ENCODE measurements around the gene PSMB7.

The PSMB7 gene

DNA sequence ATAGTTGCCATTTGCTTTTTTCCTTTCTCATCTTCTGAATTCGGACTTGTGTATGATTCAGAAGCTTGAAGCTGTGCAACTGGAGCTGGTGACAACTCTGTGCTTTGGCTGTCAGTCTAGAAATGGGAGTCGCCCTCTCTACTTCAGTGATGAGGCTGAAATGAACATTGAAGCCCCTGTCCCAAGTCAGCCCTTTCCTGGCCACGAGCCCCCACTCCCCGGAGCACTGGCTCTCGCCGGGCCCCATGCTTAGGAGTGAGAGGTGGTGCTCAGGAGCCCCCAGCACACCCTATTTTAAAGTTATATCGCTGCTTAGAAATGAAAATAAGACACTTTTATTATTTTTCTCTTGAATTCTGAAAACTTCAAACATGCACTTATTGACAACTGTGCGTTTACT lies 66.0 kb downstream of the PSMB7 start:
- TF ChIP-seq EZH2 (IDR thresholded peaks at IDR 0.05; ENCODE audit: borderline replicate concordance, low read length) (no peak), CTCF (IDR thresholded peaks at IDR 0.05; ENCODE audit: low read length) (no peak)
- Histone ChIP-seq H3K27ac (ENCODE audit: low read depth, low read length, poor library complexity, severe bottlenecking) (no peak overlapping the region), H3F3A (ENCODE audit: insufficient read depth, low read length) (no peaks in the 10 kb centered on the region), H3K9ac (ENCODE audit: low read length) (no peak overlapping the region), H3K4me3 (ENCODE audit: low read depth, low read length, poor library complexity, severe bottlenecking) (no peak overlapping the region), H4K20me1 (ENCODE audit: insufficient read depth, low read length) (no peaks in the 10 kb centered on the region), H3K9me3 (ENCODE audit: low read length) (no peaks in the 10 kb centered on the region), H3K36me3 (ENCODE audit: insufficient read depth, low read length) (peaks cover 38% of the 10 kb centered on the region), H3K4me1 (ENCODE audit: insufficient read depth, low read length, severe bottlenecking) (no peaks in the 10 kb centered on the region), H3K4me2 (ENCODE audit: low read length) (no peak overlapping the region), H3K79me2 (ENCODE audit: insufficient read depth, low read length) (no peaks in the 10 kb centered on the region), H3K9me2 (ENCODE audit: low read depth, low read length) (no peaks in the 10 kb centered on the region), H2AFZ (ENCODE audit: low read length) (no peak overlapping the region), H3K27me3 (ENCODE audit: insufficient read depth, low read length) (no peaks in the 10 kb centered on the region)

- Histone ChIP-seq H3K36me3 (ENCODE audit: insufficient read depth, low read length) (peaks cover 34% of the 10 kb centered on the region), H3K79me2 (ENCODE audit: insufficient read depth, low read length) (no peaks in the 10 kb centered on the region), H3K4me2 (ENCODE audit: low read length) (no peak overlapping the region), H3K27me3 (ENCODE audit: insufficient read depth, low read length) (no peaks in the 10 kb centered on the region), H2AFZ (ENCODE audit: low read length) (no peak overlapping the region), H3F3A (ENCODE audit: insufficient read depth, low read length) (no peaks in the 10 kb centered on the region), H3K9me3 (ENCODE audit: low read length) (no peaks in the 10 kb centered on the region), H3K4me1 (ENCODE audit: insufficient read depth, low read length, severe bottlenecking) (no peaks in the 10 kb centered on the region), H3K27ac (ENCODE audit: low read depth, low read length, poor library complexity, severe bottlenecking) (no peak overlapping the region), H3K9ac (ENCODE audit: low read length) (no peak overlapping the region), H3K9me2 (ENCODE audit: low read depth, low read length) (no peaks in the 10 kb centered on the region), H3K4me3 (ENCODE audit: low read depth, low read length, poor library complexity, severe bottlenecking) (no peak overlapping the region), H4K20me1 (ENCODE audit: insufficient read depth, low read length) (no peaks in the 10 kb centered on the region)
- no peak for TF ChIP-seq CTCF (IDR thresholded peaks at IDR 0.05; ENCODE audit: low read length)
- no peak for TF ChIP-seq EZH2 (IDR thresholded peaks at IDR 0.05; ENCODE audit: borderline replicate concordance, low read length)
Measured at GRCh38 chr9:124348831-124349230, 66.4 kb downstream of the PSMB7 start.

DNA sequence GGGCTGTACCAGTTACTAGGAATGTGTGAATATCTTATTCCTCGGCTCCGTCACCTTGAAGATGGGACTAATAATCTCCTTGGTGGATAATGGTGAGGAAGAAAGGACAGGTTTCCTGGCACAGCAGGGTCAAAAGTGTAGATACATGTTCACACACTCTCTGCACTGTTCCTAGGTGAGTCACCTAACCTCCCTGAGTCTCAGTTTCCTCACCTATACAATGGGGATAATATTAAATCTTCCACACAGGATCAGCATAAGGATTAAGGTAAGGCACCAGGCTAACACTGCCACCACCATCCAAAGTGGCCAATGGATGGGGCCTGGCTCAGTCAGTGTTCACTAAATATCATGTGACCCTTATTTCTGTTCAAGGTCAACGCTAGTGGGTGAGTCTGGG lies 66.9 kb downstream of the PSMB7 start:
- Histone ChIP-seq H3K79me2 (ENCODE audit: insufficient read depth, low read length) (no peaks in the 10 kb centered on the region), H3K9me3 (ENCODE audit: low read length) (no peaks in the 10 kb centered on the region), H3K9me2 (ENCODE audit: low read depth, low read length) (no peaks in the 10 kb centered on the region), H3K4me1 (ENCODE audit: insufficient read depth, low read length, severe bottlenecking) (no peaks in the 10 kb centered on the region), H3K9ac (ENCODE audit: low read length) (no peak overlapping the region), H2AFZ (ENCODE audit: low read length) (no peak overlapping the region), H3K27ac (ENCODE audit: low read depth, low read length, poor library complexity, severe bottlenecking) (no peak overlapping the region), H3F3A (ENCODE audit: insufficient read depth, low read length) (no peaks in the 10 kb centered on the region), H4K20me1 (ENCODE audit: insufficient read depth, low read length) (no peaks in the 10 kb centered on the region), H3K36me3 (ENCODE audit: insufficient read depth, low read length) (peaks cover 29% of the 10 kb centered on the region), H3K4me3 (ENCODE audit: low read depth, low read length, poor library complexity, severe bottlenecking) (no peak overlapping the region), H3K27me3 (ENCODE audit: insufficient read depth, low read length) (no peaks in the 10 kb centered on the region), H3K4me2 (ENCODE audit: low read length) (no peak overlapping the region)
- TF ChIP-seq EZH2 (IDR thresholded peaks at IDR 0.05; ENCODE audit: borderline replicate concordance, low read length) = no peak
- no peak for TF ChIP-seq CTCF (IDR thresholded peaks at IDR 0.05; ENCODE audit: low read length)

Data from OCI-LY1 (cell line).